MV-4-11 (cell line): Measurements from ENCODE around the gene ANKZF1.
A peak's percentile ranks its signal among the peaks of the same experiment; 100 is the strongest.
"Not testable (repeated sequence)": the region's sequence is repeated elsewhere in the genome, so short reads cannot be mapped to it uniquely, and the experiment has no call there.

Experiments
- DNase-seq: peaks from one replicate; lab custom pipeline; 2025; lab: John Stamatoyannopoulos, UW

Gene ANKZF1

DNA sequence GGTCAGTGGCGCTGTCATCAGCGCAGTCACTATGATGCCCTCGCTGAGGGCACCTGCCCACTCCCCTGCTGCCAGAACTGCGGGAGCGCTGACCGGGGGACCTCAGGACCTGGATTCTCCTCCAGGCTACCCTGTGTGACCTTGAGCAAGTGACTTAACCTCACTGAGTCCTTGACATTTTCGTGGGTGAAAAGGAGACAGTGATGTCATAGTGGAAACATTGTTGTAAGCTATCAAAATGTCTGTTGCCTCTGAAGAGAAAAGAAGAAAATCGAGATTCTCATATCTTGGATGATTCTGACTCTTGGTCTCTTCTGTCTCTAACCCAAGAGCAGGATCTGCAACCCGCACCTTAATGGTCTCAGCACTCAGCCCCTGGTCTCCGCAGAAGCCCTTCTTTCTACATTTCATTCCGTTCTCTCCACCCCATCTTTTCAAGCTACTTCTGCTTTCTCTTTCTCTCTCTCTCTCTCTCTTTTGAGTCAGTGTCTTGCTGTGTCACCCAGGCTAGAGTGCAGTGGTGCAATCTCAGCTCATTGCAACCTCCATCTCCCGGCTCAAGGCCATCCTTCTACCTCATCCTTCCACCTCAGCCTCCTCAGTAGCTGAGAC, 25.1 kb downstream of the ANKZF1 start:
- DNase-seq: peak; percentile 81

DNA sequence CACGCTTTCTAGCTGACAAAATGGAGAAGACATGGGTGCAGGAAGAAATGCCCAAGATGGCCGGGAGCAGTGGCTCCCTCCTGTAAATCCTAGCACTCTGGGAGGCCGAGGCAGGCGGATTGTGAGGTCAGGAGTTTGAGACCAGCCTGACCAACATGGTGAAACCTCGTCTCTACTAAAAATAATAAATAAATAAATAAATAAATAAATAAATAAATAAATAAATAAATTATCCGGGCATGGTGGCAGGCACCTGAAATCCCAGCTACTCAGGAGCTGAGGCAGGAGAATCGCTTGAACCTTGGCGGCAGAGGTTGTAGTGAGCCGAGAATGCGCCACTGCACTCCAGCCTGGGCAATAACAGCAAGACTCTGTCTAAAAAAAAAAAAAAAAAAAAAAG, 29.3 kb downstream of the ANKZF1 start:
- DNase-seq: not testable (repeated sequence)

DNA sequence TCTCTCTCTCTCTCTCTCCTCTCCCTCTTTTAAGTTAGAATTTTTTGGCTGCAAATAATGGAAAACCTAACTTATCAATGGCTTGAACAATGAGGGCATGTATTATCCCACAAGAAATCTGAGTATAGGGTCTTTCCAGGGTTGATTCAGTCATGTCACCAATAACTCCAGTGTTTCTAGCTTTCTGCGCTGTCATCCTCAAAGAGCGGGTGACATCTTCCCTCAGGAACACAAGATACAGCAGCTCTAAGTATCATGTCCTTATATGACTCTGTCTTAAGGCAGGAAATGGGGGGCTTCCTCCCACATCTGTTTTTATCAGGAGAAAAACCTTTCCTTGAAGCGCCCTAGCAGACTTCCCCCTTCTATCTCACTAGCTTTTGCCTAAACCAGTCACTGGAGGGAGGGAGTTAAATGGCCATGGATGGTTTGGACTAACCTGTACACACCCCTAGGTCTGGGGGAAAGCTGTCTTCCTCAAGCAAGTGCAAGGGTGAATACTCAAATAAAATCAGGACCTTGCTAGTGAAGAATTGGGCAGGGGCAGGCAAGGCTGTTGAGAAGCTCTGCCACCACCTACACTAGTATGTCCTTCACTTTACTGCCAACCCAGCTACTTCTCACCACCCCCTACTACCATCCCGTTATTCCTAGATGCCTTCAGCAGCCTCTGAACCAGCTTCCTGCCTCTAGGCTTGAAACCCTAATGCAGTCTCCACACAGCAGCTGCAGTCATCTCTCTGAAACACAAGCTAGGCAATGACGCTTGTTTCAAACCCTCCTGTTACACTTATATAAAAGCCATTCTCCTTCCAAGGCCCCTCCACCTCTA, 31.6 kb downstream of the ANKZF1 start:
- no peak for DNase-seq

DNA sequence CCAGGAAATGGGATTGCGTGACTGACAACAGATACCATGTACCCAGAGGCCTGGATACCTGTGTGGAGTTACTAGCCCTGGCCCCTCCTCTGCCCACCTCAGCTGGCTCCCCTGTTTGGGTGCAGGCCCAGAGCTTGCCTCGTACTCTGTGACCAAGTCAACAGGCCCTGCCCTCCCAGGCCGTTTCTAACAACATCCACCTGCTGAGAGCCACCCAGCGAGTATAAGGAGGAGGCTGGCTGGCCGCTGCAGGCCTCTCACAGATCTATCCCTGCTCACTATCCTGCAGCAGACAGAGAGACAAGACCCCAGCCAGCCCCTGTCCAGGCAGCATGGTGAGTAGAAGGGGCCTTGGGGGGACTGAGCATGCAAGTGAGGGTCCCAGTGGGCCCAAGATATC, 36.6 kb downstream of the ANKZF1 start:
- no peak for DNase-seq

DNA sequence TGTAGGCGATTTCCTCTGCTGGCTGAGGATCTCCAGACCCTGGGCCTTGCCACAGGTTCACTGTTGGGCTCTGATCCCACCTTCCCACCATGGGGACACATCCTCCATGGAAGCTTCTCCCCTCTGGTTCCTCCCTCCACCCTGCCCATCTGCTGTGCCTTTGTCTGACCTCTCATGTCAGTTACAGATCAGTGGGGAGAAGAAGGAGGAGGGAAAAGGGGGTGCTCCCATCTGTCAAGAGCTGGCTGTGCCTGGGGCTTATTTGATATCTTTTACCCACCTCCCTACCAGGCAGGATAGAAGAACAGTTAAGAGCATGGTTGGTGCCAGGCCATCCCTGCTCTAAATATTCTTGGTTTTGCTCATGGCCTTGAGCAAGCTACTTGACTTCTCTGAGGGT, 37.3 kb downstream of the ANKZF1 start:
- no peak for DNase-seq

DNA sequence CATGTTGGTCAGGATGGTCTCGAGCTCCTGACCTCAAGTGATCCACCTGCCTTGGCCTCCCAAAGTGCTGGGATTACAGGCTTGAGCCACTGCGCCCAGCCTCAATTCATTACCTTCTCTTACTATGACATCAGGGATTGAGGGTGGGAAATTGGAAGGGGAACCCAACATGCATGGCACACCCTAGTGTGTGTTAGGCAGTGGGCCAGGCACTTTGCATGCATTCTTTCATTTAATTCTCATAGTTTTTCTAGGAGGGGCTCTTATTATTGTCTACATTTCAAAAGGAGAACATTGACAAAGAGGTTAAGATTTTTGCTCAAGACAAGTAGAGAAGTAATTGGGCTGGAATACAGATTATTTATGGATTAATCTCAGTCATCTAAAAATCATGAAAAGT, 38.7 kb downstream of the ANKZF1 start:
- no peak for DNase-seq

DNA sequence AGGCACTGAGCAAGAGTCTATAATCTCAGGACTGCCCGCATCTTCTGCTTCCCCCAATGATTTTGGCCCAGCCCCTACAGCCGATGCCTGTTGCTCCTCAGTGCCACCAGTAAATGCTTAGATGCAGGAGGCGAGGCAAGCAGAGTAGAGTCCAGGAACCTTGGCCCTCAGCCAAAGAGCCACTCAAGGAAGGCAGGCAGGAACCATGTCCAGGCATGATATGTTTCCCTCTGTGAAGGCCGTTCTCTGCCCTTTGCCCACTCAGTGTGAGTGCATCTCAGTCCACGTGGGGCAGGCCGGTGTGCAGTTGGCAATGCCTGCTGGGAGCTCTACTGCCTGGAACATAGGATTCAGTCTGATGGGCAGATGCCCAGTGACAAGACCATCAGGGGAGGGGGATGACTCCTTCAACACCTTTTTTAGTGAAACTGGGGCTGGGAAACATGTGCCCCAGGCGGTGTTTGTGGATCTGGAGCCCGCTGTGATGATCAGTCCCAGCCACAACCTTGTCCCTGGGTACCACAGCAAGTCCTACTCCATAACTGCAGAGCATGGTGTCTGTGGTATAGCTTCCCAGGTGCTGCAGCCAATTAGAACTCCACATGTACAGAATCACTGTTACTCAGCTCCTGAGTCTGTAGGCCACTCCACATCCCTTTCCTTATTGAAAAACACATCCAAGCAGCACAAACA, 39.9 kb downstream of the ANKZF1 start:
- DNase-seq: no peak

DNA sequence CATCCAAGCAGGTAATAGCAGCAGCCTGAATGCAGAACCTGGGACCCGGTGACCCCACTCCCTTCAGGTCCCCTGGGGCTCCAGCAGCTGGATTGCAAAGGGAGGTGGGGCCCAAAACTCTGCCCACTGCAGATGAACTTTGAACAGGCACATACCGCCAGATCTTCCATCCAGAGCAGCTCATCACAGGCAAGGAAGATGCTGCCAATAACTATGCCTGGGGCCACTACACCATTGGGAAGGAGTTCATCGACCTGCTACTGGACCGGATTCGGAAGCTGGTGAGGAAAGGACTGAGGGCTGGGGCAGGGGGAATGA, 40.4 kb downstream of the ANKZF1 start:
- DNase-seq: no peak

DNA sequence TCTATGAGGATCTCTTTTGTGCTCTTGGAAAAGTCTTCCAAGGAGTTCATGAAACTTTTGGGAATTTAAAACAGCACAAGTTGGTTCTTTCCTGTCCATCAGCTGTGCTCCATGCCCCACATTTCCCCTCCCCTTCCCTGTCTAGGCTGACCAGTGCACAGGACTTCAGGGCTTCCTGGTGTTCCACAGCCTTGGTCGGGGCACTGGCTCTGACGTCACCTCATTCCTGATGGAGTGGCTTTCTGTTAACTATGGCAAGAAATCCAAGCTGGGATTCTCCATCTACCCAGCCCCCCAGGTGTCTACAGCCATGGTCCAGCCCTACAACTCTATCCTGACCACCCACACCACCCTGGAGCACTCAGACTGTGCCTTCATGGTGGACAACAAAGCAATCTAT, 41.4 kb downstream of the ANKZF1 start:
- DNase-seq: no peak

DNA sequence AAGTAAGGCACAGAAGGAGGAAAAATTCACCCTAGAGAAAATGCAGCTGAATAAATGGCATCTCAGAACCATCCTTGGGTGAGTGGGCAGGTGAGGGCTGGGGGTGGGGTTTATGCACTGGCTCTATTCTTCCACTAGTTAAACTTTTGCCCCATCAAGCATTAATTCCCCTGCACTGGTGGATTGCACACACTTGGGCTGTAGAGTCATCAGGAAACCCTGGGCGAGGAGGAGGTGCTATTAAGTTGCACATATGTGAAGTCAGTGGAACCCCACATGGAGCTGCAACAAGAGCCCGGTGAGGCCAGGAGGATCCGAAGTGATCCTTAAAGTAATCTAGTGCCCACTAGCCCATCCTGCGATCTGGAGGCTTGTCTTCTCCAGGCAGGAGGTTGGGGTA, 42.8 kb downstream of the ANKZF1 start:
- DNase-seq: no peak

DNA sequence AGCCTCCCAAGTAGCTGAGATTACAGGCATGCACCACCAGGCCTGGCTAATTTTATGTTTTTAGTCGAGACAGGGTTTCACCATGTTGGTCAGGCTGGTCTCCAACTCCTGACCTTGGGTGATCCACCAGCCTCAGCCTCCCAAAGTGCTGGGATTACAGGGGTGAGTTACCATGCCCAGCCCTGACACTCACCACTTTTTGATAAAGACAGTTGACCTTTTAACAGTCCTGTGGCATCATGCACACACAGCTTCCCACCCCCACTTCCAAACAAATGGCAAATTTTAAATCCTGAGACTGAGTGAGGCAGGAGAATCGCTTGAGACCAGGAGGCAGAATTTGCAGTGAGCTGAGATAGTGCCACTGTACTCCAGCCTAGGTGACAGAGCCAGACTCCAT, 43.4 kb downstream of the ANKZF1 start:
- peak; percentile 25 for DNase-seq

DNA sequence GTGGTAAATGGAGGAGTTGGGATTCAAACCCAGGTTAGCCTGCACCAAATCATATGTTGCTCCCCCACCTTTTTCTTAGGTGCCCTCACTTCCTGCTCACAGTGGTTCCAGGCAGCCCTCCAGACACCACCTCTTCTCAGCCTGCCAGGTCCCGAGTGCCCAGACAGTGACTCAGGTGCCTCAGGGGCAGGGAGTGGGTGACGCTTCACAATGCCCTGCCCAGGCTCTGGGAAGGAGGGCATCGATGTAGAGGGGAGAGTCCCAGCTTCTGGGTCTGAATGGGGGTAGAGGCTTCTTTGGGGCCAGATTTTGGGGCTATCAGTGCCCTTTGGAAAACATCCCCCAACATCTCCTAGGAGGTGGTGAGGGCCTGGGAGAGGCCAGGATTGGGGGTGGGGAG, 44.3 kb downstream of the ANKZF1 start:
- no peak for DNase-seq

DNA sequence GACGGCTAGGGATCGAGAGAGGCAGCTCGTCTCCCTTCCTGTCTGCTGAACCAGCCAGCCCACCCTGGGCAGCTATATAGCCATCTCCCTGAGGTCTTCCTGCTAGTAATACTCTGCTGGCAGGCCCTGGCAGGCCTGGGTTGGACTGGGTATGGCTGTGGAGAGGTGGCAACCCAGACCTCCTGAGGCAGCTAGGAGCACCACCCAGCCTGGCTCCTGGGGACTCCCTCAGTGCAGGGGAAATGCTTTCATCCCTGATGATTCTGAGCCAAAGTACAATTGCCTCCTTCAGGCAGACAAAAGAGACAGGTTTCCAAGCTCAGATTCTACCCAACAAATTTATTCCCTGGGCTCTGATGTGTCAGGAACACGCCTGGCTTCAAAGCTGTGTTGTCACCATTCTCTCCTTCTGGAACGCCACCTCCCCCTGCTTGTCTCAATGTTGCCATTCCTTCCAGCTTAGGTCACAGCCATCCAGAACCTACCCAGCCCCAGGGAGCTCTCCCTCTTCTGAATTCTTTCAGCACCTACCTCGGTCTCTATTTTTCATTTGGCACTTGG, 44.8 kb downstream of the ANKZF1 start:
- no peak for DNase-seq

DNA sequence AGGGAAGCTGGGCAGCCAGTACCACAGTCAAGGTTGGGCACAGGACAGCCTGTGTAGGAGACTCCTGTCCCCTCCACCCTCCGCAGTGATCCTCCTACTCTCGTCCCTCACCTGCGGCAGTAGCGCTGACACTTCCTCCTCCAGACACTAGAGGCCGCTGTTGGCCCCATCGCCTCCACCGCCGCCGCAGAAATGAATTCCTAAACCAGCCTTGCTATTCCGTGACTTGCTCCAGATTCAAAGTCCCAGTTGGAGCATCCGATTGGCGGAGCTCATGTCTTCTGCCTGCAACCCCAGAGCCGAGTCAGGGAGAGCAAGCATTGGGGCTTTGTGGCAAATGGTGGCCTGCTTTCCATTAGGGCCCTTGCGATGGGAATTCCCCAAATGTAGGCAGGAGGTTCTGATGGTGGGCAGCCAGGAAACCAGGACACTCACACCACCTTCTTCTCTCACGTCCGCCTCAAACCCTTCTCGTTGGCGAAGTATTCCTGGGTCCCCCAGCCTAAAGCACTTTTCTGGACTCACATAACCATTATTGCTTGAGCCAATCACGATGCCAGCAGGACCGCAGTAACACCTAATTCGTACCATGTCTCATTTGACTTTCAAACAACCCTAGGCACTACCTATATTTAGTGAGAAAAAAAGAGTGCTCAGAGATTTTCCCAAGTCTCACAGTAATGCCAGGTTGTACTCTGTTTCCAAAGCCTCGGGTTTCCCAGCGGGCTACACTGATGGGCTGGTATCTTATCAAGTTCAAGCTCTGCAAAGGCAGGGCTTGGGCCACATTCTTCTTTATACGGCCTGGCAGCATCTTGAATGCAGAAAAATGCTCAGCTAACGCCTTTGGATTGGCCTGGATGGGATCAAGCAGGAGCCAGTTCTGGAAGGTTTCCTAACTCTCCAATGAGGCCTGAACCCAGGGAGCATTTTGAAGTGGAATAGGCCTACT, 48.4 kb downstream of the ANKZF1 start:
- DNase-seq: peak; percentile 16

DNA sequence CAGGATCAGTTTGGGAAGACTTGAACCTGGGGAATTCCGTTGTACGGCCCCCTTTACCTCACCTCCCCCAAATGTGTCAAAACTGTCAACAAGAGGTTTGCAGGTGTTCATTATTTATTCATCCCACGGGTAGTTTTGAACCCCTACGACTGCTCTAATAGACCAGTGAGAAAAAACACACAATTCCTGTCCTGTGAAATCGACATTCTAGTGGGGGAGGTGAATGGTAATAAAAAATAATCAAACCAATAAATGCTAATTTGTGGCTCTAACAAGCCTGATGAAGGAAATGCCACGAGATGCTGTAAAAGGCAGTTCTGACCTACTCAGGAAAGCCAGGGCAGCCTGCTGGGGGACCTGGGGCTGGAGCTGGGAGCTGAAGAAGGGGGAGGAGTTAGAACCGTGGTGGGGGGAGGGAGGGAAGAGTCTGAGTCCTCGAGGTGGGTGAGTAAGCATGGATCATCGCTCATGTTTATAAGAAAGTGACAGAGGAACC, 49.1 kb downstream of the ANKZF1 start:
- no peak for DNase-seq

DNA sequence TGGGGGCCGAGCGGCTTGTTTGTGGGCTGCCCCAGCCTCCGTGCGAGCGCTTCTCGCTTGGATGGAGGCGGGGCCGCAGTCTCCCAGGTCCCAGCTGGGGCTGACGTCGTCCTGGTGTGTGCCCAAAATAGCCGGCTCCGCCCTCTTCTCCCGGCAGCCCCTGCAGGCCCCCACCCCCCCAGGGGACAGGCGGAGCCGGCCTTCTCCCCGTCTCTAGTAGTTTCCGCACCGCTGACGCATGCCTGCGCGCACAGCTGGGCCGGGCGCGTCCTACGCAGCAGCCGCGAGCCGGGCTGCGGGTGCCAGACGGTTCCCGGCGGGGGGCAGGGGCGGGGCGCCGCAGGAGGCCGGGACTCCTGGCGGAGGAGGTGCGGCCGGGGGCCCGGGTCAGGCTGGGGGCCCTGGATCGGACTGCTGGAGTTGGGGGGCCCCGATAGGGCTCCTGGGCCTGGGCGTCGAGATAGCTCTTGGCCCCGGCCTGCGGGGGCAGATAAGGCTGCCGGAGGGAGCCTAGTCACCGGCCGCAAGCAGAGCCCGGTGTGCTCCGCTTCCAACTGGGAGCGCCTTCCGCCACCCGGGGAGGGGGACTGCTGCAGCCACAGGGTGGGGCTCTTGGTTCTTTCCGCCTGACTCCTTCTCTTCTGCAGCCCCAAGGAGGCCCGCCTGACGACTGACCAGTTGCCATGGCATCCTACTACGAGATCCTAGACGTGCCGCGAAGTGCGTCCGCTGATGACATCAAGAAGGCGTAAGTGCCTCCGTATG, 49.7 kb downstream of the ANKZF1 start, which contains the start of gene DNAJB2:
DNAJB2 (plus strand) TSS at position 216 of the 765 bp plus-strand sequence; CDS start at position 684, 468 bp downstream.
- DNase-seq: peak; percentile 97

DNA sequence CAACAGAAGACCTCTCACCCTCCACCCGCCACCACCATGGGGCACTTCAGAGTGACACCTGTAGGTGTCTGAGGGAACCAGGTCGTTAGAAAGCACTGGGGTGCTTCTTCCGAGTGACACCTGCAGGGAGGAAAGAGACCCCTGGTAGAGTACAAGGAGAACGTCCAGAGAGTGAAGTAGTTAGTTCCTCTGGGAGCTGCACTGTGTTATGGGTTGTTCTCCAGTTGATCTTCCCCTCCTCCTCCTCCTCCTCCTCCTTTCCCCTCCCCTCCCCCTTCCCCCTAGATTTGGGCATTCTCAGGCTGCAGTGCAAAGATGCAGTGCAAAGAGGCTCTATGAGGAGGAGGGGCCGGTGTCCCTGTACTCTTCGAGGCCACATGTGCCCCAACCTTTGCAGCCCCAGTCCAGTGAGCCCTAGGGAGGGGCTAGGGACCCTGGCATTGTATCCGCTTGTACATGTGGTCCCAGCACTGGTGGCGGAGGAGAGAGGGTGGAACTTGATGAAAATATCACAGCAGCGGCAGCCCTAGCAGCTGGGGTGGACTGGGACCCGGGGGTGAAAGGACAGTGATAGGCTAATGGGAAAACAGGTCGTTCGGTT, 50.4 kb downstream of the ANKZF1 start:
- DNase-seq: no peak

DNA sequence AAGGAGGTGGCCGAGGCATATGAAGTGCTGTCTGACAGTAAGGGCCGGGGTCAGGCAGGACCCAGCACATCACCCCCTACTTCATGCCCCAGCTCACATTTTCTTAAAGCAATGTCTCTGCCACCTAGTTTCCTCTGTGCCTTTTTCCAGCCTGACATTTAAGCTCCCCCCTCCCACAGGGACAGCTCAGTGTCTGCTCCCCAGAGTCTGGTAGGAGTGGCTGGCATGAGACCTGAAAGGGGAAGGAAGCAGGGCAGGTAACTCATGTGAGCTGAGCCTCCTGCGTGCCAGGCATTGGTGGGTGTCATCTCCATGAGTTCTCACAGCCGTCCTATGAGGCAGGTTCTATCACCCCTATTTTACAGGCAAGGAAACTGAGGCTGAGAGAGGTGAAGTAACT, 51.0 kb downstream of the ANKZF1 start:
- DNase-seq: no peak

DNA sequence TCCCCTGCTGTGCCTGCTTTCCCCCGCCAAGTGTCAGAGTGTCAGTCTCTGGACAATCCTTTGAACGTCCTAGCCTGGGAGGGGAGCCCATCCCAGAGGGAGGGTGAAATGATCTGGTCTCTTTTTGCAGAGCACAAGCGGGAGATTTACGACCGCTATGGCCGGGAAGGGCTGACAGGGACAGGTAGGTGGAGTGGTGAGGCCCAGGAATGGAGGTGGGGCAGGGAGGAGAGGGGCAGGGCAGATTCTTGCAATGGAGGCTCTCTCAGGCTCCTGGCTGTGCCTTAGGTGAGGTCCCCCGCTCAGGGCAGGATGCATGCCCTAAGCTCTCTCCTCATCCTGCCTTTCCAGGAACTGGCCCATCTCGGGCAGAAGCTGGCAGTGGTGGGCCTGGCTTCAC, 52.0 kb downstream of the ANKZF1 start:
- no peak for DNase-seq

DNA sequence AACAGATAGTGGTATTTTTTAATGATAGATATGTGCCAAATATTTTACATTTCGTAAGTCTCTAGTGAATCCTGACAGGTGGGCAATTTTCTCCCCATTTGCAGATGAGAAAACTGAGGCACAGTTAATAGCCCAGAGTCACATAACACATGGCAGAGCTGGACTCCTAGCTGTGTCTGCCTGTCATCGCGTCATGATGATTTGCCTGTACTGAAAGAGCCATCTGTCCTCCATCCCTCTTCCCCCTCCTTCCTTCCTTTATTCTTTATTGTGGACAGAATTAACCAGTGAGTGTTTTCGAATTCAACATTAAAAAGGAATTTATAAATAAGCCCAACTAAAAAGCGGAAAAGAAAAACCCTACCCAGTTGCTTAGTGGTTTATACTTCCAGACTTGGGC, 52.8 kb downstream of the ANKZF1 start:
- no peak for DNase-seq
